PC-9 (cell line): ENCODE results near the gene RFX7. TPM values are rescaled to one million over a fixed set of nuclear protein-coding genes. Genes with fewer than 3 reads are reported as not detected.
"Not testable (repeated sequence)": the region's sequence is repeated elsewhere in the genome, so short reads cannot be mapped to it uniquely, and the experiment has no call there.

Experiments used
- BruUV-seq: library from RNA; stranded (reverse); fragments of 400-500 nt; replicated peaks from 2 replicates; lab custom pipeline; 2021; lab: Mats Ljungman, UMichigan
- CTCF ChIA-PET: fragments of 300-600 bp; sonication (Branson Sonifier 250); formaldehyde crosslinking; loops from one replicate; lab custom pipeline; 2022; ENCODE audit warnings: antibody characterized with exemption; lab: Charles Lee
- POLR2A ChIA-PET: fragments of 300-600 bp; sonication (Branson Sonifier 250); formaldehyde crosslinking; loops from one replicate; lab custom pipeline; 2022; ENCODE audit warnings: antibody characterized with exemption; ENCODE audit not compliant: unreplicated experiment; lab: Charles Lee
- DNase-seq, 2 experiments: peaks; one replicate each; pipeline versions ENCODE4 v3.0.0 to v3.0.0-alpha.2; 2015 to 2022; ENCODE audit warnings: mixed read lengths in 1 of 2
- H2AFZ ChIP-seq: fragments of 200-600 bp; sonication (generic); 2 replicates; pipeline ENCODE4 v1.8.1; 2017; ENCODE audit warnings: antibody characterized with exemption
- H3F3A ChIP-seq: fragments of 200-600 bp; sonication (generic); 2 replicates; pipeline ENCODE4 v1.8.1; 2017; ENCODE audit warnings: antibody characterized with exemption, mild to moderate bottlenecking, low read depth; ENCODE audit not compliant: insufficient read depth
- H3K27ac ChIP-seq: fragments of 200-600 bp; sonication (generic); 2 replicates; pipeline ENCODE4 v1.6.1; 2016; ENCODE audit warnings: mixed run types
- H3K27me3 ChIP-seq: fragments of 200-600 bp; sonication (generic); 2 replicates; pipeline ENCODE4 v1.6.1; 2016; ENCODE audit warnings: low read depth, mixed run types; ENCODE audit not compliant: insufficient read depth
- H3K36me3 ChIP-seq: fragments of 200-600 bp; sonication (generic); 2 replicates; pipeline ENCODE4 v1.6.1; 2016; ENCODE audit warnings: low read depth, mixed run types
- H3K4me1 ChIP-seq: fragments of 200-600 bp; sonication (generic); replicated peaks from 2 replicates; pipeline ENCODE4 v1.6.1; 2016; ENCODE audit warnings: mixed run types; ENCODE audit not compliant: insufficient read depth
- H3K4me2 ChIP-seq: fragments of 200-600 bp; sonication (generic); 2 replicates; pipeline ENCODE4 v1.6.1; 2017; ENCODE audit warnings: mixed run types
- H3K4me3 ChIP-seq: fragments of 200-600 bp; sonication (generic); 2 replicates; pipeline ENCODE4 v1.6.1; 2016; ENCODE audit warnings: mixed run types
- H3K79me2 ChIP-seq: fragments of 200-600 bp; sonication (generic); 2 replicates; pipeline ENCODE4 v1.6.1; 2017; ENCODE audit warnings: low read depth, mixed run types
- H3K9me2 ChIP-seq: fragments of 200-600 bp; sonication (generic); 2 replicates; pipeline ENCODE4 v1.8.1; 2017; ENCODE audit warnings: mild to moderate bottlenecking; ENCODE audit not compliant: insufficient read depth
- H3K9me3 ChIP-seq: fragments of 200-600 bp; sonication (generic); 2 replicates; pipeline ENCODE4 v1.8.1; 2016; ENCODE audit warnings: low read depth; ENCODE audit not compliant: insufficient read depth
- H4K20me1 ChIP-seq: fragments of 200-600 bp; sonication (generic); 2 replicates; pipeline ENCODE4 v1.8.1; 2017; ENCODE audit not compliant: insufficient read depth
- EZH2 ChIP-seq: fragments of 200-600 bp; sonication (generic); IDR thresholded peaks from 2 replicates; pipeline ENCODE4 v1.8.0; 2017; ENCODE audit warnings: antibody characterized with exemption, low read depth
- intact Hi-C: fragments of 100-400 bp; cut with micrococcal nuclease; formaldehyde crosslinking; loops from one replicate; pipeline ENCODE4 v1.10.0; 2022; ENCODE audit not compliant: unreplicated experiment
- total RNA-seq: library from RNA; stranded (reverse); gene quantifications from 2 replicates; pipeline ENCODE4 v1.2.3, GENCODE V29; 2021
- TF ChIP-seq, protein P1 (sequence below): fragments of 200-600 bp; sonication (generic); conservative IDR thresholded peaks from 2 replicates; pipeline ENCODE4 v1.6.1; 2017; ENCODE audit warnings: mixed run types, antibody characterized with exemption, mild to moderate bottlenecking, moderate library complexity

RFX7 gene
- total RNA-seq, 1 experiment from 2014 or later: 24.6 TPM

DNA sequence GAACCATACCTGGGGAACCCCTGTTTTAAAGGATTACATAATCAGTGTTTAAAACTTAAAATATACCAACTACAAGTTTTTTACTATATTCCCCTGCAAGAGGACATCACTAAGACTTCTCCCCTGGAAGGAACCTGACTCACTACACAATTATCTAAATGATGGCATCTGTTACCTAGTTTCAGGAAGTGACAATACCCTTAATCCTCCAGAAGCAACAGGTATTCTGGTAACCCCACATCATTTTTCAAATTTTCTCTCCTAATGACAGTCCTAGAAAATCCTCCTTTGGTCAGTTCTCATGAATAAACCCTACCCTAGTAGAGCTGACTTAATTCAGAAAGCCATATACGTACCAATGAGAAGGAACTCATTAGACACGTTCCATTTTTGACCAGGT, 78.4 kb downstream of the RFX7 start:
- no peak for DNase-seq
- 0 out of 2 replicates have a peak, but pooled peaks cover 6% of the 10 kb centered on the region for H3K79me2 ChIP-seq

DNA sequence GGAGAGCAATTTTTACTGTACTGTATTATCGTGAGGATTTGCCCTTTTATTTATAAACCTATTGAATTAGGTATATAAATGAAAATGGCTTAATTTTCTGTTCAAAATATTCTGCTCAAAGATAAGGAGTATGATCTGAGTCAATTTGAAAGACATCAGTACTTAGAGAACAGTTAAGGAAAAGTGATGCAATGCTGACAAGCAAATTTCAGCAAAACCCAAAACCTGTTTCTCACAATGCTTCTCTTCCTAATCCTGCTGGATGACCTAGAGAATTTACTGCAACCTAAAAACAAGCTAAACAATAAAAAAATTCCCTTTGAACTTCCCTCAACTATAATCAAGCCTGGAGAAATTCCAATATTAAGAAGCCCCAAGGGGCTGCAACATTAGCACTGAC, 82.7 kb downstream of the RFX7 start:
- no peaks in the 10 kb centered on the region for H3F3A ChIP-seq
- no peak for TF ChIP-seq EZH2
- TF ChIP-seq, protein P1, sequence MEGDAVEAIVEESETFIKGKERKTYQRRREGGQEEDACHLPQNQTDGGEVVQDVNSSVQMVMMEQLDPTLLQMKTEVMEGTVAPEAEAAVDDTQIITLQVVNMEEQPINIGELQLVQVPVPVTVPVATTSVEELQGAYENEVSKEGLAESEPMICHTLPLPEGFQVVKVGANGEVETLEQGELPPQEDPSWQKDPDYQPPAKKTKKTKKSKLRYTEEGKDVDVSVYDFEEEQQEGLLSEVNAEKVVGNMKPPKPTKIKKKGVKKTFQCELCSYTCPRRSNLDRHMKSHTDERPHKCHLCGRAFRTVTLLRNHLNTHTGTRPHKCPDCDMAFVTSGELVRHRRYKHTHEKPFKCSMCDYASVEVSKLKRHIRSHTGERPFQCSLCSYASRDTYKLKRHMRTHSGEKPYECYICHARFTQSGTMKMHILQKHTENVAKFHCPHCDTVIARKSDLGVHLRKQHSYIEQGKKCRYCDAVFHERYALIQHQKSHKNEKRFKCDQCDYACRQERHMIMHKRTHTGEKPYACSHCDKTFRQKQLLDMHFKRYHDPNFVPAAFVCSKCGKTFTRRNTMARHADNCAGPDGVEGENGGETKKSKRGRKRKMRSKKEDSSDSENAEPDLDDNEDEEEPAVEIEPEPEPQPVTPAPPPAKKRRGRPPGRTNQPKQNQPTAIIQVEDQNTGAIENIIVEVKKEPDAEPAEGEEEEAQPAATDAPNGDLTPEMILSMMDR: no peak
- peaks cover 11% of the 10 kb centered on the region; the same call in 1 of the 2 replicates for H3K79me2 ChIP-seq
- H3K4me1 ChIP-seq: 0 out of 2 replicates have a peak, but pooled peaks cover 7% of the 10 kb centered on the region
- H3K9me3 ChIP-seq: no peaks in the 10 kb centered on the region; the same call in 1 of the 2 replicates
- H4K20me1 ChIP-seq: no peaks in the 10 kb centered on the region
- no peak overlapping the region for H3K4me2 ChIP-seq
- no peak overlapping the region for H3K4me3 ChIP-seq
- ChIA-PET CTCF (no interaction called here), POLR2A (interaction anchor here (0.7 kb wide), 1 partner anchor 84 kb away, joined by 3 read pairs; no protein-coding TSS in a partner anchor)
- BruUV-seq: no TSS peak
- H3K27me3 ChIP-seq: no peaks in the 10 kb centered on the region
- no peaks in the 10 kb centered on the region for H3K9me2 ChIP-seq
- intact Hi-C loops: no loop called here
- no peak for DNase-seq
- H3K27ac ChIP-seq: peak overlapping the region; percentile 47
- H2AFZ ChIP-seq: no peak overlapping the region
- no peaks in the 10 kb centered on the region for H3K36me3 ChIP-seq

More for the DNA sequence above, 78.4 kb downstream of the RFX7 start:
- no peak for TF ChIP-seq EZH2
- TF ChIP-seq, protein P1: no peak
- Histone ChIP-seq H3K27me3 (no peaks in the 10 kb centered on the region), H3K4me1 (0 out of 2 replicates have a peak, but pooled peaks cover 7% of the 10 kb centered on the region), H3K9me3 (no peaks in the 10 kb centered on the region), H3K4me3 (no peak overlapping the region), H3K9me2 (no peaks in the 10 kb centered on the region), H4K20me1 (no peaks in the 10 kb centered on the region), H2AFZ (no peak overlapping the region), H3F3A (no peaks in the 10 kb centered on the region), H3K4me2 (no peak overlapping the region), H3K27ac (no peak overlapping the region), H3K36me3 (no peaks in the 10 kb centered on the region)
- CTCF ChIA-PET: no interaction called here
- intact Hi-C loops: no loop called here
- no TSS peak for BruUV-seq
- POLR2A ChIA-PET: no interaction called here

DNA sequence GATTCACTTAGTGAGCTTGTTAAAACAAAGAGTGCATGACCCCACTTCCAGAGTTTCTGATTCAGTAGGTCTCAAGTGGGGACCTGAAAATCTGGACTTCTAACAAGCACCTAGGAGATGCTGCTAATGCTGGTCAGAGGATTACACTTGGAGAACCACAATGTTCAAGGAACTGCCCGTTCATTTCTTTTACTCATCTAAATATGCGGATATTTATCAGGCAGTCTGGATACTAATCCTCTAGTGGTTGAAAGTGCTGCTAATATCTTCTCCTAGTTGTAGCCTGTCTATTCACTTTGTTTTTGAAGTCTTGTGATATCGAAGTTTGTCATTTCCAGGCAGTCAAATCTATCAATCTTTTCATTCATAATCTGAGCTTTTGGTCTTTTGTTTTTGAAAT, 86.8 kb downstream of the RFX7 start:
- TF ChIP-seq, protein P1: no peak
- no peak for TF ChIP-seq EZH2
- POLR2A ChIA-PET: interaction anchor here (0.6 kb wide), 1 partner anchor 129 kb away, joined by 5 read pairs; no protein-coding TSS in a partner anchor
- Histone ChIP-seq H3K36me3 (no peaks in the 10 kb centered on the region), H3K79me2 (peaks cover 14% of the 10 kb centered on the region; the same call in 1 of the 2 replicates), H3K9me3 (no peaks in the 10 kb centered on the region; the same call in 1 of the 2 replicates), H3K4me1 (0 out of 2 replicates have a peak, but pooled peaks cover 7% of the 10 kb centered on the region), H3K27ac (no peak overlapping the region), H4K20me1 (no peaks in the 10 kb centered on the region), H3F3A (no peaks in the 10 kb centered on the region), H3K27me3 (no peaks in the 10 kb centered on the region), H3K4me2 (no peak overlapping the region), H2AFZ (no peak overlapping the region), H3K9me2 (no peaks in the 10 kb centered on the region), H3K4me3 (no peak overlapping the region)
- CTCF ChIA-PET: no interaction called here
- no TSS peak for BruUV-seq
- intact Hi-C loops: no loop called here
- DNase-seq: no peak

DNA sequence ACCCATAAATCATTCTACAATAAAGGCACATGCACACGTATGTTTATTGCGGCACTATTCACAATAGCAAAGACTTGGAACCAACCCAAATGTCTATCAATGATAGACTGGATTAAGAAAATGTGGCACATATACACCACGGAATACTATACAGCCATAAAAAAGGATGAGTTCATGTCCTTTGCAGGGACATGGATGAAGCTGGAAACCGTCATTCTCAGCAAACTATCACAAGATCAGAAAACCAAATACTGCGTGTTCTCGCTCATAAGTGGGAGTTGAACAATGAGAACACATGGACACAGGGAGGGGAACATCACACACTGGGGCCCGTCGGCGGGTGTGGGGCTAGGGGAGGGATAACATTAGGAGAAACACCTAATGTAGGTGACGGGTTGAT, 88.4 kb downstream of the RFX7 start:
- POLR2A ChIA-PET, H4K20me1 ChIP-seq, H3K4me3 ChIP-seq, H3K9me3 ChIP-seq, H3K27me3 ChIP-seq, H3K9me2 ChIP-seq, H2AFZ ChIP-seq, H3K27ac ChIP-seq, H3F3A ChIP-seq, H3K4me2 ChIP-seq, H3K4me1 ChIP-seq, DNase-seq, H3K36me3 ChIP-seq, CTCF ChIA-PET, intact Hi-C loops, BruUV-seq: not testable (repeated sequence)
- peaks cover 17% of the 10 kb centered on the region; the same call in 1 of the 2 replicates for H3K79me2 ChIP-seq

DNA sequence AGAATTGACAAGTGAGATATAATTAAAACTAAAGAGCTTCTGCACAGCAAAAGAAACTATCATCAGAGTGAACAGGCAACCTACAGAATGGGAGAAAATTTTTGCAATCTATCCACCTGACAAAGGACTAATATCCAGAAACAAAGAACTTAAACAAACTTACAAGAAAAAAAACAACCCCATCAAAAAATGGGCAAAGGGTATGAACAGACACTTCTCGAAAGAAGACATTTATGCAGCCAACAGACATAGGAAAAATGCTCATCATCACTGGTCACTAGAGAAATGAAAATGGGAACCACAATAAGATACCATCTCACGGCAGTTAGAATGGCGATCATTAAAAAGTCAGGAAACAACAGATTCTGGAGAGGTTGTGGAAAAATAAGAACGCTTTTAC, 88.9 kb downstream of the RFX7 start:
- H3K9me2 ChIP-seq, H3K27ac ChIP-seq, H3K4me1 ChIP-seq, DNase-seq, H3K4me3 ChIP-seq, CTCF ChIA-PET, H3K9me3 ChIP-seq, POLR2A ChIA-PET, BruUV-seq, H3K36me3 ChIP-seq, H3K4me2 ChIP-seq, H4K20me1 ChIP-seq, H3K27me3 ChIP-seq, H2AFZ ChIP-seq, H3F3A ChIP-seq, intact Hi-C loops: not testable (repeated sequence)
- H3K79me2 ChIP-seq: peaks cover 15% of the 10 kb centered on the region; the same call in 1 of the 2 replicates
